Fibroblast of mammary gland (primary cell): ENCODE results near the gene LHX4.

Source experiments
- DNase-seq: peaks from one replicate; pipeline ENCODE4 v3.0.0-alpha.2; 2010; ENCODE audit warnings: low read depth
- H3K4me3 ChIP-seq: 2 replicates; pipeline ENCODE4 v1.5.1; 2011; ENCODE audit warnings: low read depth, mild to moderate bottlenecking, low read length, moderate library complexity; ENCODE audit not compliant: control insufficient read depth
- TF ChIP-seq, protein P1 (sequence below): conservative IDR thresholded peaks from 2 replicates; pipeline ENCODE4 v1.5.1; 2011; ENCODE audit warnings: low read depth, low read length, inconsistent platforms; ENCODE audit not compliant: control insufficient read depth, insufficient read depth

The LHX4 gene

DNA sequence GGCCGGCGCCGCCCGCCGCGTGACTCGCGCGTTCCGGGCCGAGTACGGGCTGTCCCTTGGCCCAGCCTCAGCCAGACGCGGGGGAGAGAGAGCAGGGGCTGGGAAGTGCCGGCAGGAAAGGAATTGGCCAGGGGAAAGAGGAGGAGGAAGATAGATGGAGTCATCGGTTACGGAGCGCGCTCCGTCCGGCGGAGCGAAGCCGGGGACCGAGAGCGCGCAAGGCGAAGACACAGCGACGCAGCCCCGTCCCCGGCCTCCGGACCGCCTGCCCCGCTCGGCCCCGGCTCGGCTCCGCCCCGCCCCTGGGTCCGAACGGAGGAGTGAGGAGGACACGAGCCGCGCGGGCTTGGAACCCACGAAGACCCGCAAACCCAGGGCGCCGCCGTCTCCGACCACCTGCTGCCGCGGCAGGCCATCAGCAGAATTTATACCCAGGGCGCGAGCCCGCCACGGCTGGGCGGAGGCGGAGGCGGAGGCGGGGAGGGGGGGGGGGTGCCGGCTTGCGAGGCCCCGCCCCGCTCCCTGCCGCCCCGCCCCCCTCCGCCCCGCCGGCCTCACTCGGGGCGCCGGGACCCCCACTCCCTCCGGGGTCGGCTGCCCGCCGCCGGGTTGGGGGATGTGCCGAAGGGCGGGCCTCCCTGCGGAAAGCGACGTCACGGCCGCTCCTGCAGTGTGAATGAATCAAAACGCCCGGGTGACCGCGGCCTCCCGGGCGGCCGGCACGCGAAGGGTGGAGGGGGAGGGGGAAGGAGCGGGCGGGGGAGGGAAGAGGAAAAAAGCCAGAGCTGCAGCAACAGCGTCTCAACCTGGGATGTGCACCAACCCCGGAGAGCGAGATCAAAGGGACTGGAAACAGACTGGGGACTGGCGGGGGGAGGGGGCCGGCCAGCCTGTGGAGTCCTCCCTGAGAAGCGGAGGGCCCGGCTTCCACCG lies at the start of gene LHX4:
LHX4 (plus strand) TSS at position 782 of the 933 bp plus-strand sequence. CDS start 266 bp downstream, outside the sequence.
- DNase-seq, result peak; percentile 20
- TF ChIP-seq, protein P1, sequence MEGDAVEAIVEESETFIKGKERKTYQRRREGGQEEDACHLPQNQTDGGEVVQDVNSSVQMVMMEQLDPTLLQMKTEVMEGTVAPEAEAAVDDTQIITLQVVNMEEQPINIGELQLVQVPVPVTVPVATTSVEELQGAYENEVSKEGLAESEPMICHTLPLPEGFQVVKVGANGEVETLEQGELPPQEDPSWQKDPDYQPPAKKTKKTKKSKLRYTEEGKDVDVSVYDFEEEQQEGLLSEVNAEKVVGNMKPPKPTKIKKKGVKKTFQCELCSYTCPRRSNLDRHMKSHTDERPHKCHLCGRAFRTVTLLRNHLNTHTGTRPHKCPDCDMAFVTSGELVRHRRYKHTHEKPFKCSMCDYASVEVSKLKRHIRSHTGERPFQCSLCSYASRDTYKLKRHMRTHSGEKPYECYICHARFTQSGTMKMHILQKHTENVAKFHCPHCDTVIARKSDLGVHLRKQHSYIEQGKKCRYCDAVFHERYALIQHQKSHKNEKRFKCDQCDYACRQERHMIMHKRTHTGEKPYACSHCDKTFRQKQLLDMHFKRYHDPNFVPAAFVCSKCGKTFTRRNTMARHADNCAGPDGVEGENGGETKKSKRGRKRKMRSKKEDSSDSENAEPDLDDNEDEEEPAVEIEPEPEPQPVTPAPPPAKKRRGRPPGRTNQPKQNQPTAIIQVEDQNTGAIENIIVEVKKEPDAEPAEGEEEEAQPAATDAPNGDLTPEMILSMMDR, result no peak
- H3K4me3 ChIP-seq, result peak within 1 kb of the TSS; percentile 45

DNA sequence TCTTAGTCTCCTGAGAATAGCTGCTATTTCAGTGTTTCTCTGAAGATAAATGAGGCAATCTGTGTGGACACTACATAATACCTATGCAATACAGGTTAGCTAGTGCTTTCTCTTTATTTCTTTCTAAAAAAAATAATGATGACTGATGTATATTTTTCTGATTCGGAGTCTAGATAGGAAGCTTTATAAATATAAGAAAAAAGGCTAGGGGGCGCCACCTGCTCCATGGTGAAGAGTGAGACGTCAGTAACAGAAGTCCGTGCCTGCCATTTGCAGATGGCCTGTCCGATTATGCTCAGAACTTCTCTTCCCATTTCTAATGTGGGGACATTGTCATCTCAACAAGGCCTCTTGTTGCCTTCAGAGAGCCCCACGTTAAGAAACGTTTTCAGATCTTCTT lies 49.0 kb upstream of the LHX4 start:
- H3K4me3 ChIP-seq, result no peak overlapping the region
- TF ChIP-seq, protein P1, result peak; percentile 40
- DNase-seq, result peak; percentile 27

DNA sequence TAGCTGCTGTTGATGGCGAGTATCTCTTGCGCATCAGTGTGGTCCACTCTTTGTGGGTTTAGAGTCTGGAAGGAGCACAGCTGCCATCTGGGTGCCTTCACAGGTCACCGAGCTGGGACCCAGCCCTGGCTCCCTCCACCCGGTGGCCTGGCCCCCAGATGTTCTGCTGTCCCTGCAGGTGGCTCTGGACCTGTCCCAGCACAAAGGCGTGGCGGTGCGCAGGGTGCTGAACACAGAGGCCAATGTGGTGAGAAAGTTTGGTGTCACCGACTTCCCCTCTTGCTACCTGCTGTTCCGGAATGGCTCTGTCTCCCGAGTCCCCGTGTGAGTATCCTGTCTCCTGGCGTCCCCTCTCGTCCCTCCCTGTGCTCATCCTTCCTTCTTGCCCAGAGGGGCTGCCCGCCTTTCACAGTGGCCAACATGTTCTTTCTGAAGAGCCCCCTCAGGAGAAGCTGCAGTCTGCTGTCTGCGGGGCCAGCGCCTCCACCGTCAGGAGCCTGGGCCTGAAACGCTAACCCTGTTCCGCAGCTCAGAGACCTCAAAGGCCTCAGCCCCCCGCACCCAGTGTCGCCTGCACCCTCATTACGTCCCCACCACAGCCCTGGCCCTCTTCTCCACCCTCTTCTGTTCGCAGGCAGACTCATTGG lies 47.9 kb upstream of the LHX4 start:
- no peak overlapping the region for H3K4me3 ChIP-seq
- no peak for DNase-seq

DNA sequence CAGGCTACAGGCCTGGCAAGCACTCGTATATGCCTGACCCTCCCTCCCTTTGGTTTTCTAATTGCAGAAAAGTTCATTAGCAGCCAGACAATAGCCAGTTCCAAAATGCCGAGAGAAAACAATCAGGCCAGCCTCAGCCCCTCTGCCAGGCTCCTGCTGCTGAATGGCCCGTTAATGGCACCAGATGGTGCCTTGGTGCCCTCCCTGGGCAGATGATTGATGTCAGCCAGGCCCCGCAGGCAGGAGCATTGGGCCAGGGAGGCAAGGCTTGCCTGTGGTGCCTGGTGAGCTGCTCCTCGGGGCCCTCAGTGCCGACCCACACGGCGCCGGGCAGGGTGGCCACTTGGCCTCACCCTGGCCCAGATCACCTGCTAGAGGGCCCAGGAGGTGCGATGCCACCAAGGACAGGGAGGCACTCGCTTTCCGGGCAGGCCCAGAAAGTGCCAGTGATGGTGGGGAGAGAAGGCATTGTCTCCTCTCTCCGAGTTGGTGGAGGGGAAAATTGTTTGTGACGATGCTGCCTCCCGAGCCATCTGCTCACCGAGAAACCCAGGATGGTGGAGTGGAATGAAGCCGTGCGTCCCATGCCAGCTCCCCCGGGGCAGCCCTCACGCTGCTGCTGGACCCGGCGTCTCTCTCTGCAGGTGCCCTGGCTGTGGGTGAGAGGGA lies 47.3 kb upstream of the LHX4 start:
- no peak for DNase-seq
- TF ChIP-seq, protein P1, result no peak
- no peak overlapping the region for H3K4me3 ChIP-seq

More for the DNA sequence above, 47.9 kb upstream of the LHX4 start:
- TF ChIP-seq, protein P1, result no peak

DNA sequence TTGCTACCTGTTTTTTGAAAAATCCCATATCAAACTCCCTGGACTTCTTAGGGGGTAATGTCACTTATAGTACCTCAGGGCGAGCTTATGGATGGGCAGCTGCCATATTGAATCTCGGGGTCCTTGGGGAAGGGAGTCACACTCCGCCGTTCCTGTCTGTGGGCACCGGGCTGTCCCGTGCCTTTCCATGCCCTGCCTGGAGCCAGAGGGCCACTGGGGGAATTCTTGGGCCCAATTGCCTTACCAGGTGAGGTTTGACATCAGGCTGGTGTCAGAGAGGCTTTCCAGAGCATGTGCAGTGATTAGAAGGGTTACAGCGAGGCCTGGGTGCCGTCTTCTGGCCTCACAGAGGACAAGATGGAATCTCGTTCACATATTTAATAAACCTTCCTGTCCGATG lies 46.6 kb upstream of the LHX4 start:
- TF ChIP-seq, protein P1, result no peak
- DNase-seq, result no peak
- H3K4me3 ChIP-seq, result no peak overlapping the region

DNA sequence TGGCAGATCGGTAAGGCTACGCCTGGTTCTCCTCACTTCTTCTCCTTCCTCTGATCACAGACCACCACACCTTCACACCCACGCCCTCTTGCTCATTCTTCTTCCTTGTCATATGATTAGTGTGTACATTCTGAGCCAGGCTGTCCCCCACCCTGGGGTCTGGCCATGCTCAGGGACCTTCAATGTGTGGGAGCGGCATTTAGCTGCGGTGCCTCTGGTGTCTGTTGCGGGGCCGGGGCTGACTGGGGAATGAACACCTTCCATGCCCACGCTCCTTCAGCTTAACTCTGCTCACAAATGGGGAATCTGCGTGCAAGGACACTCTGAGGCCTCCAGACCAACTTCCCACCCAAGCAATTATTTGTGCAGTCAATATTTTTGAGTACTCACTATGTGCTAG lies 46.0 kb upstream of the LHX4 start:
- no peak overlapping the region for H3K4me3 ChIP-seq
- TF ChIP-seq, protein P1, result no peak
- no peak for DNase-seq
